Activated CD8-positive, alpha-beta memory T cell treated with anti-CD3 and anti-CD28 coated beads for 48 hours (primary cell): Measurements from ENCODE around the gene NT5C.

Source experiments
- DNase-seq, 3 experiments: peaks; one replicate each; pipeline ENCODE4 v3.0.0-alpha.2; 2020; ENCODE audit warnings: low read depth in 2 of 3, low spot score in 2 of 3

NT5C gene

GRCh38 chr17:75094871-75095399, 36.6 kb downstream of the NT5C start:
- no peak for DNase-seq

- DNase-seq: no peak
These were observed 37.9 kb downstream of the NT5C start for GRCh38 chr17:75093548-75094158.

GRCh38 chr17:75091855-75092327, 39.7 kb downstream of the NT5C start:
- no peak for DNase-seq

- no peak for DNase-seq
These were observed 40.4 kb downstream of the NT5C start for GRCh38 chr17:75090871-75091854.

GRCh38 chr17:75088465-75089417, 42.8 kb downstream of the NT5C start:
- DNase-seq: no peak

- no peak for DNase-seq
These were observed 43.7 kb downstream of the NT5C start, which contains the start of gene SLC16A5 for GRCh38 chr17:75087558-75088453. Gene SLC16A5 (plus strand): TSS chr17:75087954. CDS start chr17:75093637, 5,683 bp downstream.

- DNase-seq: no peak
These were observed 44.4 kb downstream of the NT5C start for GRCh38 chr17:75087182-75087557.

- no peak for DNase-seq
These were observed 44.9 kb downstream of the NT5C start for GRCh38 chr17:75086496-75087181.

- no peak for DNase-seq
These were observed 47.4 kb downstream of the NT5C start for GRCh38 chr17:75084039-75084660.

GRCh38 chr17:75082683-75083082, 48.9 kb downstream of the NT5C start:
- DNase-seq: no peak

- DNase-seq: no peak
These were observed 49.7 kb downstream of the NT5C start for GRCh38 chr17:75081611-75082540.
